HEK293T (cell line): ENCODE measurements around the gene PDIA5.

Experiments used
- CTCF ChIA-PET: fragments of 350-600 bp; formaldehyde crosslinking; extraction: SDS; loops from one replicate; lab custom pipeline; 2021; ENCODE audit warnings: antibody characterized with exemption, inconsistent platforms; lab: Yijun Ruan, JAX
- POLR2A ChIA-PET: fragments of 350-600 bp; formaldehyde crosslinking; extraction: SDS; loops from one replicate; lab custom pipeline; 2020; ENCODE audit warnings: antibody characterized with exemption, inconsistent platforms; lab: Yijun Ruan, JAX
- DNase-seq: peaks from one replicate; pipeline ENCODE4 v3.0.0; 2012; ENCODE audit warnings: mixed read lengths; ENCODE audit errors: extremely low spot score
- ARNT ChIP-seq: fragments of 450-650 bp; IDR thresholded peaks from 2 replicates; pipeline ENCODE4 v1.6.1; 2017; ENCODE audit warnings: mild to moderate bottlenecking
- BHLHE40 ChIP-seq: fragments of 450-650 bp; IDR thresholded peaks from 2 replicates; pipeline ENCODE4 v1.6.1; 2016; ENCODE audit warnings: mild to moderate bottlenecking, moderate library complexity, borderline replicate concordance
- CTBP1 ChIP-seq: fragments of 450-650 bp; IDR thresholded peaks from 2 replicates; pipeline ENCODE4 v1.6.1; 2016; ENCODE audit warnings: borderline replicate concordance
- ELF4 ChIP-seq: fragments of 450-650 bp; IDR thresholded peaks from 2 replicates; pipeline ENCODE4 v1.6.1; 2017; ENCODE audit warnings: antibody characterized with exemption
- FOXA1 ChIP-seq: fragments of 450-650 bp; IDR thresholded peaks from 2 replicates; pipeline ENCODE4 v1.6.1; 2016; ENCODE audit warnings: mild to moderate bottlenecking
- FOXK2 ChIP-seq: fragments of 450-650 bp; IDR thresholded peaks from 2 replicates; pipeline ENCODE4 v1.6.1; 2016; ENCODE audit warnings: mild to moderate bottlenecking
- FOXM1 ChIP-seq: fragments of 450-650 bp; IDR thresholded peaks from 2 replicates; pipeline ENCODE4 v1.6.1; 2017; ENCODE audit warnings: mild to moderate bottlenecking, borderline replicate concordance
- HDGF ChIP-seq: fragments of 450-650 bp; IDR thresholded peaks from 2 replicates; pipeline ENCODE4 v1.6.1; 2017; ENCODE audit warnings: antibody characterized with exemption, borderline replicate concordance
- L3MBTL2 ChIP-seq: fragments of 450-650 bp; conservative IDR thresholded peaks from 2 replicates; pipeline ENCODE4 v1.6.1; 2016; ENCODE audit warnings: mild to moderate bottlenecking
- LEF1 ChIP-seq: fragments of 450-650 bp; IDR thresholded peaks from 2 replicates; pipeline ENCODE4 v1.6.1; 2017; ENCODE audit warnings: mild to moderate bottlenecking, borderline replicate concordance
- NFRKB ChIP-seq: fragments of 450-650 bp; IDR thresholded peaks from 2 replicates; pipeline ENCODE4 v1.6.1; 2016; ENCODE audit warnings: mild to moderate bottlenecking, moderate library complexity
- PKNOX1 ChIP-seq: fragments of 450-650 bp; IDR thresholded peaks from 2 replicates; pipeline ENCODE4 v1.6.1; 2016
- SP1 ChIP-seq: fragments of 450-650 bp; IDR thresholded peaks from 2 replicates; pipeline ENCODE4 v1.6.1; 2017
- SUZ12 ChIP-seq: fragments of 450-650 bp; IDR thresholded peaks from 2 replicates; pipeline ENCODE4 v1.6.1; 2016; ENCODE audit warnings: mild to moderate bottlenecking
- TARDBP ChIP-seq: fragments of 450-650 bp; IDR thresholded peaks from 2 replicates; pipeline ENCODE4 v1.6.1; 2016
- ZNF384 ChIP-seq: fragments of 450-650 bp; IDR thresholded peaks from 2 replicates; pipeline ENCODE4 v1.6.1; 2016

Gene PDIA5

GRCh38 chr3:123098426-123099330 lies 31.9 kb downstream of the PDIA5 start:
- ChIA-PET POLR2A (no interaction called here), CTCF (no interaction called here)
- no peak for DNase-seq
- TF ChIP-seq HDGF (no peak), CTBP1 (no peak), FOXA1 (no peak), FOXK2 (no peak), FOXM1 (no peak), BHLHE40 (no peak), SP1 (no peak), PKNOX1 (no peak), TARDBP (no peak), NFRKB (no peak), ZNF384 (no peak), SUZ12 (no peak), ARNT (no peak), L3MBTL2 (no peak), ELF4 (no peak), LEF1 (no peak)

DNA sequence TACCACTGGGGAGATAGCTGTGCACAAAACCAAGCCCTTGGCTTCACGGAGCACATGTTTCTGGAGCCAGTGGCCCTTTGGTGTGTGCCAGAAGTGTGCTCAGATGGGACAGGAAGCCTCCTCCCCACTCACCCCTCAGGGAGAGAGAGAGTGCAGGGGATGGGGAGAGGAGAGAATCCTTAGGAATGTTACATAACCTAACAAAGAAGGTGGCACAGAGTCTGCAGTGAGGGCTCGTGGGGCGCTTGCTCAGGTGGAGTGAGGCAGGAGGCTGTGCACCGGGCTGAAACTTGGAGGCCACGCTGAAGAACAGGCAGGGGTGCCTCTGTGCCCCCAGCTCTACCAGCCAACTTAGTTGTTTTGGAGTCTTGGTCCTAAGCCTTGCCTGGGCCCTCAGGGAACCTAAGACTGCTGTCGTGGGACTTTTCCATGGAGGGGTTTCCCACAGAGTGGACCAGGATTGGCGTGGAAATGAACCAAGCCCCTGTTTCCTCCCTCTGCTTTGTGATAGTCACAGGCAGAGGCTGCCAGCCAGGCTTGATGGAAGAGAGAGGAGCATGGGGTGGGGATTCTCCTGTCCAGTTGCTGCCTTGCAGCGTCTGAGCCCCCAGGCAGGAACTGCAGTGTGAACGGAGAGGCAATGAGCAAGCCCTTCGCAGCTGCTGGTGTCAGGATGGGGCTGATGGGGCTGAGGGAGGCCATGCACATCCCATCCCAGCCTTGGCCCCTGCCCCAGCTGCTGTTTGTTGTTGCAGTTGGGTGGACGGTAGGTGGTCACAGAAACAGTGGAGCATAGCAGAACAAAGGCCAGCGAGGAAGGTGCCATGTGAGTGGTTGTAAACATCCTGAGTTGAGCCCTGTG lies 32.7 kb downstream of the PDIA5 start:
- ChIA-PET POLR2A (no interaction called here), CTCF (no interaction called here)
- no peak for DNase-seq
- no peak for TF ChIP-seq PKNOX1
- TF ChIP-seq NFRKB: no peak
- TF ChIP-seq SP1: no peak
- TF ChIP-seq LEF1: no peak
- TF ChIP-seq BHLHE40: no peak
- no peak for TF ChIP-seq FOXM1
- TF ChIP-seq L3MBTL2: no peak
- TF ChIP-seq FOXK2: no peak
- TF ChIP-seq ZNF384: no peak
- TF ChIP-seq SUZ12: no peak
- TF ChIP-seq HDGF: no peak
- TF ChIP-seq ARNT: no peak
- no peak for TF ChIP-seq ELF4
- TF ChIP-seq CTBP1: no peak
- no peak for TF ChIP-seq TARDBP
- TF ChIP-seq FOXA1: no peak

DNA sequence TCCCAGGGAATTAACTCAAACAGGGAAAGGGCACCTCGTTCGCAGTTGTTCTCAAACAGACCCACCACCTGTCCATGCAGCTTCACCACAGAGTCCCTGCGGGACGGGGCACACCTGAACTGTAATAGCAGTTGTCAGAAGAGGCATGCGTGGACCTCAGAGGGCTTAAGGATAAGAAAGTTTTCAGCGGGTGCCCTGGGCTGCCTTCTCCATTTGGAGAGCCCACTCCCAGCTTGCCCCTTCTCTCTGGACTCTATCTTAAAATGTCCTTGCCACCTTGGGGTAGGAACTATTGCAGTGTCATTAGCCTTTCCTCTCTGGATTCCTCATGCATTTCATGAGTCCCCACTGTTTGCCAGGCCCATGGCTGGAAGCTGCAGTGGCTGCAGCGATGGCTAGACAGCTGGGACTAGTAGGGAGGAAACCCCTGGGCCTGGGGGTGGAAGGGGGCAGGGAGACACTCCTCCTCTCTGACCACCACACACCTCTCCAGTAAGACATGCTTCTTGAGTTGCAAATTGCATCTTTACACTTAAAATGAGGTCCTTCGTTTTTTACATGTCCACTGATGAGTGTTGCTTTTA lies 33.5 kb downstream of the PDIA5 start:
- ChIA-PET POLR2A (no interaction called here), CTCF (no interaction called here)
- no peak for DNase-seq
- TF ChIP-seq ELF4 (no peak), FOXA1 (no peak), NFRKB (no peak), SP1 (no peak), BHLHE40 (no peak), TARDBP (no peak), ZNF384 (no peak), SUZ12 (no peak), L3MBTL2 (no peak), CTBP1 (no peak), LEF1 (no peak), FOXM1 (no peak), ARNT (no peak), PKNOX1 (no peak), HDGF (no peak), FOXK2 (no peak)

DNA sequence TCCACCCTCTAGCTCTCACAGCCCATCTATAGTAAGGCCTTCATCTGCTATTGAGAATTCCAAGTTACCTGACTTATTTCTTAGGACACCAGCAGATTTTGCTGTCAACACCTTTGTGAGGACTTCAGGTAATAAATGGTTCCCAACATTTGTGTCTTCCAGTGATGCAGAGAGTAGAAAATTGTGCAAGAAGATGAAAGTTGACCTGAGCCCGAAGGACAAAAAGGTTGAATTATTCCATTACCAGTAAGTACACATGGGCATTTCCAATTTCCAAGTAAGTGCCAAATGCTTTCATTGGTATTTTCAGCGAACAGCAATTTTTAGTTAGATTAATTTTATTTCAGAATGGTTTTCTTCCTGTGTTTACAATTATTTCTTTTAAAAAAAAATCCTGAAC lies 35.4 kb downstream of the PDIA5 start:
- TF ChIP-seq L3MBTL2 (no peak), NFRKB (no peak)

DNA sequence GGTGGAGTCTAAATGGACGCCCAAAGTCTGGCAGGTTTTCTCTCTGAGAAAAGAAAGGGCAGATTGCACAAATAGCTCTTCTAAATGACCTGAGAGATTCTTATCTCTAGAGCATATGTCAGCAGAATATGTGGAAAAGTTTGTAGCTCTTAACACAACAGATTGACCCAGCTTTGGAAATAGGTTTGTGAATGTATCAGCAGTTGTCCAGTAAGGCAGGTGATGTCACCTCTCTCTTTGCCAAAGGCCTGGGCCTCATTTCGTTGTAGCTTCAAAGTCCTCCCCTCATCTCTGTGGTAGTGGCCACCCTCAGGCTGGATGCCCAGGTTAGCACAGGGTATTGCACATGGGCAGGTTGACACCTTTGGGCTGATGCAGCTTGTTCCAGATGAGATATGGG lies 36.0 kb downstream of the PDIA5 start:
- ChIA-PET CTCF (no interaction called here), POLR2A (no interaction called here)
- no peak for DNase-seq
- TF ChIP-seq FOXK2 (no peak), SUZ12 (no peak), L3MBTL2 (no peak), NFRKB (no peak), FOXM1 (no peak), HDGF (no peak), BHLHE40 (no peak), ARNT (no peak), CTBP1 (no peak), TARDBP (no peak), LEF1 (no peak), SP1 (no peak), FOXA1 (no peak), ELF4 (no peak), ZNF384 (no peak), PKNOX1 (no peak)

More for the DNA sequence above, 35.4 kb downstream of the PDIA5 start:
- no peak for DNase-seq
- ChIA-PET CTCF (no interaction called here), POLR2A (no interaction called here)
